Measurements from ENCODE around the gene LYAR. TPM values are rescaled to one million over a fixed set of nuclear protein-coding genes. Genes with fewer than 3 reads are reported as not detected.
"Not testable (repeated sequence)": the region's sequence is repeated elsewhere in the genome, so short reads cannot be mapped to it uniquely, and the experiment has no call there.

The LYAR gene
- total RNA-seq, 2 experiments from 2014 or later = 69.4 to 78.4 TPM

- CTCF ChIA-PET = interaction anchor here (0.9 to 1.9 kb wide), 7 partner anchors 11 to 95 kb away, joined by 3 to 14 read pairs (median 4); no protein-coding TSS in a partner anchor
Measured at GRCh38 chr4:4248885-4249203, 41.1 kb downstream of the LYAR start.

GRCh38 chr4:4248029-4248884 is 41.7 kb downstream of the LYAR start, which contains the start of gene TMEM128:
Gene TMEM128 (minus strand): TSS chr4:4248223. CDS start chr4:4248202, 21 bp downstream.
- ChIA-PET POLR2A (interaction anchor here (0.7 to 1.4 kb wide), 10 partner anchors 12 to 272 kb away, joined by 3 to 5 read pairs (median 3); partner anchors contain the start of genes LYAR and ZBTB49), CTCF (interaction anchor here (0.9 to 1.9 kb wide), 7 partner anchors 11 to 95 kb away, joined by 3 to 14 read pairs (median 5); no protein-coding TSS in a partner anchor)
- intact Hi-C loops (cut with micrococcal nuclease) = no loop called here
- H3K4me3 Mint-ChIP-seq = peak within 1 kb of the TSS; percentile 98
- peak within 1 kb of the TSS; percentile 98 for H3K27ac Mint-ChIP-seq
- H3K9me3 Mint-ChIP-seq = no peaks in the 10 kb centered on the region
- DNase-seq = peak; percentile 95
- H3K4me1 Mint-ChIP-seq (ENCODE audit: low read depth) = peaks cover 25% of the 10 kb centered on the region
- no peaks in the 10 kb centered on the region for H3K27me3 Mint-ChIP-seq
- TF ChIP-seq CTCF (IDR thresholded peaks at IDR 0.05) = peak; percentile 16
- H3K36me3 Mint-ChIP-seq (ENCODE audit: low read depth) = peaks cover 20% of the 10 kb centered on the region
- peak; percentile 98 for ATAC-seq

More at GRCh38 chr4:4248885-4249203, 41.1 kb downstream of the LYAR start:
- no peaks in the 10 kb centered on the region for H3K9me3 Mint-ChIP-seq
- POLR2A ChIA-PET = interaction anchor here (0.7 to 1.4 kb wide), 7 partner anchors 37 to 271 kb away, joined by 3 to 5 read pairs (median 3); partner anchors contain the start of genes LYAR and ZBTB49
- peak; percentile 16 for DNase-seq
- no peaks in the 10 kb centered on the region for H3K27me3 Mint-ChIP-seq
- peak overlapping the region; percentile 98 for H3K27ac Mint-ChIP-seq
- intact Hi-C loops (cut with micrococcal nuclease) = no loop called here
- H3K36me3 Mint-ChIP-seq (ENCODE audit: low read depth) = peaks cover 15% of the 10 kb centered on the region
- H3K4me1 Mint-ChIP-seq (ENCODE audit: low read depth) = peaks cover 25% of the 10 kb centered on the region
- no peak for ATAC-seq
- H3K4me3 Mint-ChIP-seq = peak overlapping the region; percentile 98
- TF ChIP-seq CTCF (IDR thresholded peaks at IDR 0.05) = no peak

GRCh38 chr4:4247696-4248028 is 42.3 kb downstream of the LYAR start:
- H3K4me1 Mint-ChIP-seq (ENCODE audit: low read depth) = peaks cover 25% of the 10 kb centered on the region
- ChIA-PET POLR2A (interaction anchor here (0.5 to 1.4 kb wide), 9 partner anchors 12 to 272 kb away, joined by 3 to 5 read pairs (median 3); no protein-coding TSS in a partner anchor), CTCF (interaction anchor here (1.3 to 1.9 kb wide), 4 partner anchors 12 to 96 kb away, joined by 5 to 14 read pairs (median 7); no protein-coding TSS in a partner anchor)
- no peaks in the 10 kb centered on the region for H3K27me3 Mint-ChIP-seq
- peak overlapping the region; percentile 98 for H3K4me3 Mint-ChIP-seq
- TF ChIP-seq CTCF (IDR thresholded peaks at IDR 0.05) = no peak
- no peaks in the 10 kb centered on the region for H3K9me3 Mint-ChIP-seq
- ATAC-seq = no peak
- no peak for DNase-seq
- intact Hi-C loops (cut with micrococcal nuclease) = no loop called here
- H3K27ac Mint-ChIP-seq = peak overlapping the region; percentile 98
- H3K36me3 Mint-ChIP-seq (ENCODE audit: low read depth) = peaks cover 22% of the 10 kb centered on the region

- ChIA-PET POLR2A (no interaction called here), CTCF (interaction anchor here (1.5 kb wide), 1 partner anchor 14 kb away, joined by 4 read pairs; no protein-coding TSS in a partner anchor)
- TF ChIP-seq CTCF (IDR thresholded peaks at IDR 0.05) = no peak
- DNase-seq (no peak), ATAC-seq (no peak)
- Mint-ChIP-seq H3K27ac (peak overlapping the region; percentile 18), H3K36me3 (ENCODE audit: low read depth) (peaks cover 30% of the 10 kb centered on the region), H3K9me3 (no peaks in the 10 kb centered on the region), H3K4me1 (ENCODE audit: low read depth) (peaks cover 25% of the 10 kb centered on the region), H3K27me3 (no peaks in the 10 kb centered on the region), H3K4me3 (no peak overlapping the region)
- intact Hi-C loops (cut with micrococcal nuclease) = no loop called here
Measured at GRCh38 chr4:4245172-4245571, 44.8 kb downstream of the LYAR start.

GRCh38 chr4:4239551-4239950 is 50.4 kb downstream of the LYAR start:
- H3K4me1 Mint-ChIP-seq (ENCODE audit: low read depth); POLR2A ChIA-PET; H3K27me3 Mint-ChIP-seq; intact Hi-C loops (cut with micrococcal nuclease); H3K4me3 Mint-ChIP-seq; ATAC-seq; CTCF ChIA-PET; DNase-seq; H3K27ac Mint-ChIP-seq; H3K9me3 Mint-ChIP-seq: not testable (repeated sequence)
- H3K36me3 Mint-ChIP-seq (ENCODE audit: low read depth) = peaks cover 38% of the 10 kb centered on the region

All from activated CD8-positive, alpha-beta T cell treated with anti-CD3 and anti-CD28 coated beads for 36 hours (primary cell).